Neural crest cell (in vitro differentiated cells): ENCODE data around the gene C1QTNF5. TPM values are rescaled to one million over a fixed set of nuclear protein-coding genes. Genes with fewer than 3 reads are reported as not detected.

Experiments
- DNase-seq: peaks from one replicate; pipeline ENCODE4 v3.0.0; 2021; ENCODE audit warnings: low read depth, mixed read lengths, low spot score
- H3K27ac Mint-ChIP-seq: one replicate; pipeline ENCODE4 v1.8.0; 2021; ENCODE audit warnings: mild to moderate bottlenecking, mixed read lengths; ENCODE audit not compliant: unreplicated experiment
- H3K27me3 Mint-ChIP-seq: 2 replicates; pipeline ENCODE4 v1.8.0; 2021; ENCODE audit warnings: low read depth, mild to moderate bottlenecking, mixed read lengths
- H3K36me3 Mint-ChIP-seq: 2 replicates; pipeline ENCODE4 v1.8.0; 2021; ENCODE audit warnings: low read depth, mild to moderate bottlenecking, mixed read lengths
- H3K4me1 Mint-ChIP-seq: 2 replicates; pipeline ENCODE4 v1.8.0; 2021; ENCODE audit warnings: mixed read lengths
- H3K4me3 Mint-ChIP-seq: one replicate; pipeline ENCODE4 v1.8.0; 2021; ENCODE audit warnings: mild to moderate bottlenecking, mixed read lengths
- H3K9me3 Mint-ChIP-seq: 2 replicates; pipeline ENCODE4 v1.8.0; 2021; ENCODE audit warnings: mixed read lengths
- total RNA-seq: library from RNA; stranded (reverse); gene quantifications from 2 replicates; pipeline ENCODE4 v1.2.1, GENCODE V29; 2021
- TF ChIP-seq, protein P1 (sequence below): fragments of 200-600 bp; sonication (generic); conservative IDR thresholded peaks from 2 replicates; pipeline ENCODE4 v1.5.0; 2021; ENCODE audit warnings: antibody characterized with exemption, mild to moderate bottlenecking

Gene C1QTNF5
- total RNA-seq, 1 donor from 2014 or later: 2.1 TPM

- Mint-ChIP-seq H3K4me1 (peaks cover 31% of the 10 kb centered on the region), H3K4me3 (peak overlapping the region; percentile 63), H3K27me3 (peaks cover 48% of the 10 kb centered on the region), H3K9me3 (no peaks in the 10 kb centered on the region), H3K27ac (no peak overlapping the region), H3K36me3 (no peaks in the 10 kb centered on the region)
- TF ChIP-seq, protein P1, sequence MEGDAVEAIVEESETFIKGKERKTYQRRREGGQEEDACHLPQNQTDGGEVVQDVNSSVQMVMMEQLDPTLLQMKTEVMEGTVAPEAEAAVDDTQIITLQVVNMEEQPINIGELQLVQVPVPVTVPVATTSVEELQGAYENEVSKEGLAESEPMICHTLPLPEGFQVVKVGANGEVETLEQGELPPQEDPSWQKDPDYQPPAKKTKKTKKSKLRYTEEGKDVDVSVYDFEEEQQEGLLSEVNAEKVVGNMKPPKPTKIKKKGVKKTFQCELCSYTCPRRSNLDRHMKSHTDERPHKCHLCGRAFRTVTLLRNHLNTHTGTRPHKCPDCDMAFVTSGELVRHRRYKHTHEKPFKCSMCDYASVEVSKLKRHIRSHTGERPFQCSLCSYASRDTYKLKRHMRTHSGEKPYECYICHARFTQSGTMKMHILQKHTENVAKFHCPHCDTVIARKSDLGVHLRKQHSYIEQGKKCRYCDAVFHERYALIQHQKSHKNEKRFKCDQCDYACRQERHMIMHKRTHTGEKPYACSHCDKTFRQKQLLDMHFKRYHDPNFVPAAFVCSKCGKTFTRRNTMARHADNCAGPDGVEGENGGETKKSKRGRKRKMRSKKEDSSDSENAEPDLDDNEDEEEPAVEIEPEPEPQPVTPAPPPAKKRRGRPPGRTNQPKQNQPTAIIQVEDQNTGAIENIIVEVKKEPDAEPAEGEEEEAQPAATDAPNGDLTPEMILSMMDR: no peak
- DNase-seq: no peak
Observed at GRCh38 chr11:119361941-119362725, 21.4 kb upstream of the C1QTNF5 start.

GRCh38 chr11:119361056-119361787 is 20.5 kb upstream of the C1QTNF5 start:
- TF ChIP-seq, protein P1: no peak
- Mint-ChIP-seq H3K36me3 (no peaks in the 10 kb centered on the region), H3K9me3 (no peaks in the 10 kb centered on the region), H3K27ac (no peak overlapping the region), H3K4me1 (peaks cover 37% of the 10 kb centered on the region), H3K4me3 (peak overlapping the region; percentile 63), H3K27me3 (peaks cover 46% of the 10 kb centered on the region)
- no peak for DNase-seq

DNA sequence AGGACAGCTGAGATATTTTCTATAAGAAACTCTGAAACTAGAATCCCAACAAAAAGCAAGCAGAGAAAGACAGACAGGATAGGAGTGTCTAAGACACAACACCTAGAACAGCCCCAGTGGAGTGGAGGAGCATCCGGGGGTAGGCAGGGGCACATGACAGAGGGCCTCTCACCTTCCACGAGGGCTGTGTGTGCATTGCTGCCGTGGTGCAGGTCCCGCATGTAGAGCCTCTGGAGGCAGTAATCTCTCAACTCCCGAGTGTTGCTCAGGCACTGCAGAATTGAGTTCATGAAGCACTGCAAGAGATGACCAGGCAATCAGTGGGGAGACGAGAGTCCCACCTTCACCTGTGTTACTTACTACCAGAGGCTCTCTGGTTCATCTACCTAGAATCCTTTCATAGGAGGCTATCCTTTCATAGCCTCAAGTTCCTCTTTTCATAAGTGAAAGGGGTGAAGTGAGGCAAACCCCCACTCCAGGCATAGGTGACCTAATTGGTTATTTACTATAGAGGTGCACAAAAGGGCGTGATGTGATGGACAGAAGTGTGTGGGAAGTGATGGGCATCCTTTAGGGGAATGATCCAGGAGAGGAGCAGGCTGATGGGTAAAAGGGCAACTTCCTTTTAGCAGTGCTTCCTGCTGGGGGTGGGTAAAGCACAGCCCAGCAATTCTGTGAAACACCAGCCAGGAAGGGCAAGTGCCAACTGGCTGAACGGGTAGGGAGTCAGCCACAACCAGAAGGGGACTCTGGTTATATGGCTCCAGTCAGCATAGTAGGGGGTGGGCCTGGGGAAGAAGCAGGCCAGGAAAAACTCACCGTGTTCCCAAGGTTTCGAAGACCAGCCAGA is 18.9 kb upstream of the C1QTNF5 start:
- Mint-ChIP-seq H3K9me3 (no peaks in the 10 kb centered on the region), H3K4me3 (peak overlapping the region; percentile 27), H3K36me3 (no peaks in the 10 kb centered on the region), H3K27me3 (peaks cover 34% of the 10 kb centered on the region), H3K27ac (no peak overlapping the region), H3K4me1 (peaks cover 41% of the 10 kb centered on the region)
- TF ChIP-seq, protein P1: no peak
- DNase-seq: no peak

DNA sequence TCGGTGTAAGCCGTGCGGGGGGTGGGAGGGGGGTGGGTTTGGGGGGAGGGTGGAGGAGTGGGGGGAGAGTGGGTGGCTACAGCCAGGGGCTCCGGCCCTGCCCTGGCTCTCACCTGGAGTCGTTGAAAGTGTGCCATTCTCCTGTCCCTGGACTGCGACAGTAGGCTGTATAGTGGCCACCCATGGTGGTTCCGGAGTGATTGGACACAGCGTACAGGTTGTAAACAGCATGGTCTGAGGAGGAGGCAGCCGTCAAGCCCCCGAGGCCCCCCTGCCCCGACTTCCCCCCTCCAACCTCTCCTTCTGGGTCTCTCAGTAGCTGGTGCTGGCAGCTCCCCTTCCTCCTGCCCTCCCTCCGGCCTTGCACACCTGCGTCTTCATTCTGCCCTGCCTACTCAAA is 16.4 kb upstream of the C1QTNF5 start:
- no peak overlapping the region for H3K27ac Mint-ChIP-seq
- TF ChIP-seq, protein P1: no peak
- H3K36me3 Mint-ChIP-seq: no peaks in the 10 kb centered on the region
- no peak for DNase-seq
- no peaks in the 10 kb centered on the region for H3K9me3 Mint-ChIP-seq
- H3K4me3 Mint-ChIP-seq: peak overlapping the region; percentile 73
- H3K4me1 Mint-ChIP-seq: peaks cover 46% of the 10 kb centered on the region
- H3K27me3 Mint-ChIP-seq: peaks cover 19% of the 10 kb centered on the region

- Mint-ChIP-seq H3K9me3 (no peaks in the 10 kb centered on the region), H3K27me3 (peaks cover 15% of the 10 kb centered on the region), H3K4me3 (peak overlapping the region; percentile 95), H3K36me3 (no peaks in the 10 kb centered on the region), H3K4me1 (peaks cover 42% of the 10 kb centered on the region), H3K27ac (peak overlapping the region; percentile 97)
- peak; percentile 85 for DNase-seq
- TF ChIP-seq, protein P1: peak; percentile 99
Observed at GRCh38 chr11:119356349-119357031, 15.8 kb upstream of the C1QTNF5 start.
